Measurements from ENCODE around the gene P2RY6. TPM values are rescaled to one million over a fixed set of nuclear protein-coding genes. Genes with fewer than 3 reads are reported as not detected.
A peak's percentile ranks its signal among the peaks of the same experiment; 100 is the strongest.

The P2RY6 gene
- total RNA-seq, 2 experiments from 2014 or later: 0.44 TPM; not detected in 1

GRCh38 chr11:73296501-73297230 lies 24.5 kb downstream of the P2RY6 start:
- Mint-ChIP-seq H3K36me3 (no peaks in the 10 kb centered on the region), H3K27ac (no peak overlapping the region), H3K9me3 (no peaks in the 10 kb centered on the region), H3K4me3 (no peak overlapping the region), H3K4me1 (no peaks in the 10 kb centered on the region), H3K27me3 (peaks cover 13% of the 10 kb centered on the region)
- DNase-seq: no peak
- no peak for ATAC-seq (ENCODE audit: low read depth)
- POLR2A ChIA-PET: no interaction called here

DNA sequence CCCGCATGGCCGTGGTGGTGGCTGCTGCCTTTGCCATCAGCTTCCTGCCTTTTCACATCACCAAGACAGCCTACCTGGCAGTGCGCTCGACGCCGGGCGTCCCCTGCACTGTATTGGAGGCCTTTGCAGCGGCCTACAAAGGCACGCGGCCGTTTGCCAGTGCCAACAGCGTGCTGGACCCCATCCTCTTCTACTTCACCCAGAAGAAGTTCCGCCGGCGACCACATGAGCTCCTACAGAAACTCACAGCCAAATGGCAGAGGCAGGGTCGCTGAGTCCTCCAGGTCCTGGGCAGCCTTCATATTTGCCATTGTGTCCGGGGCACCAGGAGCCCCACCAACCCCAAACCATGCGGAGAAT lies 25.1 kb downstream of the P2RY6 start:
- Mint-ChIP-seq H3K9me3 (no peaks in the 10 kb centered on the region), H3K36me3 (no peaks in the 10 kb centered on the region), H3K27me3 (peaks cover 11% of the 10 kb centered on the region), H3K4me3 (no peak overlapping the region), H3K4me1 (no peaks in the 10 kb centered on the region), H3K27ac (no peak overlapping the region)
- DNase-seq: no peak
- no peak for ATAC-seq (ENCODE audit: low read depth)
- POLR2A ChIA-PET: no interaction called here

- POLR2A ChIA-PET: no interaction called here
- H3K36me3 Mint-ChIP-seq: no peaks in the 10 kb centered on the region
- DNase-seq: no peak
- H3K27me3 Mint-ChIP-seq: peaks cover 10% of the 10 kb centered on the region
- no peak overlapping the region for H3K27ac Mint-ChIP-seq
- H3K9me3 Mint-ChIP-seq: no peaks in the 10 kb centered on the region
- no peak for ATAC-seq (ENCODE audit: low read depth)
- no peak overlapping the region for H3K4me3 Mint-ChIP-seq
- H3K4me1 Mint-ChIP-seq: no peaks in the 10 kb centered on the region
Observed at GRCh38 chr11:73297702-73298101, 25.6 kb downstream of the P2RY6 start.

DNA sequence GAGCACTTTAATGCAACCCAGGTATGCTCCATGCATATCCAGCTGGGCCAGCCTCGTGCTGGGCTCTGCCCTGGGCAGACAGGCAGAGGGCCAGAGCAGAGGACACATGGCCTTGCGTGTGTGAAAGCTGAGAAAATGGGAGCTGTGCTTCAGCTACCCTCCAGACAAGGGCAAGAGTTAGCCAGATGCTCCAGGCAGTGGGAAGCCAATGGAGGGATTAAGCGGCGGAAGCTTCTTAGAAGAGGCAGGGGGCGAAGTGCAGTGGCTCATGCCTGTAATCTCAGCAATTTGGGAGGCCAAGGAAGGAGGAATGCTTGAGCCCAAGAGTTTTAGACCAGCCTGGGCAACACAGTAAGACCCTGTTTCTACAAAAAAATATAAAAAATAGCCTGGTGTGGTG lies 26.1 kb downstream of the P2RY6 start:
- H3K4me1 Mint-ChIP-seq: no peaks in the 10 kb centered on the region
- H3K4me3 Mint-ChIP-seq: no peak overlapping the region
- peaks cover 10% of the 10 kb centered on the region for H3K27me3 Mint-ChIP-seq
- no peak overlapping the region for H3K27ac Mint-ChIP-seq
- DNase-seq (no peak), ATAC-seq (ENCODE audit: low read depth) (no peak)
- no peaks in the 10 kb centered on the region for H3K36me3 Mint-ChIP-seq
- POLR2A ChIA-PET: no interaction called here
- H3K9me3 Mint-ChIP-seq: no peaks in the 10 kb centered on the region

- Mint-ChIP-seq H3K36me3 (no peaks in the 10 kb centered on the region), H3K27ac (no peak overlapping the region), H3K27me3 (peaks cover 14% of the 10 kb centered on the region), H3K4me3 (no peak overlapping the region), H3K9me3 (no peaks in the 10 kb centered on the region), H3K4me1 (no peaks in the 10 kb centered on the region)
- DNase-seq (no peak), ATAC-seq (ENCODE audit: low read depth) (no peak)
- POLR2A ChIA-PET: no interaction called here
Observed at GRCh38 chr11:73299751-73300150, 27.6 kb downstream of the P2RY6 start.

DNA sequence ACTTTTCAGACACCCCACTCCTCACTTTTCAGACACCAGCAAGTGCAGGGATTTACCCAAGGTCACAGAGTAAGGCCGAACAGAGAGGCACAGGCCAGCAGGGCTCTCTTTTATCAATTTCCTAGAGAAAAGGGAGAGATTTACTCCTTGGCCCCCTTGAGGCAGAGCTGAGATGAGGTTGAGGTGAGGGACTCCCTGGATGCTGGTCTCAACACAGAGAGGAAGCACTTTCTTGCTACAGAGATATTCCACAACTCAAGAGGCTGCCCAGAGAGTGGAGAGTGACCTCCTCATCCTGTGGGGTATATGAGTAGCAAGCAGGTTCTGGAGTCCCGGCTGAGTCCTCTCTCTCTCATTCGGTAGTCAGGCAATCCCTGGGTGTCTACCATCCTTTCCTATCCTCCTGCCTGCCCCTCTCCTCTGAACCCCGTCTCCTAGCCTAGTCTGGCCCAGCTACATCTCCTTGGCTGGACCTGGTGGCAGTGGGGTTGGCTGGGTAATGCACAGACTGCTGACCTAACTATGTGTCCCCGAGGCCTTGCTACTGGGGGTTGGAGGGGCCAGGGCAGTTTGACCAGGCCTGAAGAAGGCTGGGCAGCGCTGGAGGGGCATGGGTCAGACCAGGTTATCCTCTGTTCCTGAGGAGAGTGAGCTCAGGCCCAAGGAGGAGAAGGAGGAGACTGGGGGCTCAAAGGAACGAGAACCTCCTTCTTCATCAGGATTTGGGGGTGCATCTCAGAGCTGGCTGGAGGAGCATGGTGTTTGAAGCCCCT lies 34.1 kb downstream of the P2RY6 start:
- Mint-ChIP-seq H3K4me1 (peaks cover 5% of the 10 kb centered on the region), H3K9me3 (no peaks in the 10 kb centered on the region), H3K4me3 (no peak overlapping the region), H3K27me3 (peaks cover 46% of the 10 kb centered on the region), H3K36me3 (no peaks in the 10 kb centered on the region), H3K27ac (no peak overlapping the region)
- POLR2A ChIA-PET: interaction anchor here (1.8 to 2.1 kb wide), 2 partner anchors 29 to 31 kb away, joined by 4 to 6 read pairs; no protein-coding TSS in a partner anchor
- no peak for DNase-seq
- no peak for ATAC-seq (ENCODE audit: low read depth)

- Mint-ChIP-seq H3K4me1 (peaks cover 5% of the 10 kb centered on the region), H3K9me3 (no peaks in the 10 kb centered on the region), H3K36me3 (no peaks in the 10 kb centered on the region), H3K4me3 (peak overlapping the region; percentile 93), H3K27ac (no peak overlapping the region), H3K27me3 (peaks cover 48% of the 10 kb centered on the region)
- ATAC-seq (ENCODE audit: low read depth) (peak; percentile 5), DNase-seq (no peak)
- POLR2A ChIA-PET: interaction anchor here (1.8 to 2.1 kb wide), 2 partner anchors 29 to 31 kb away, joined by 4 to 6 read pairs; no protein-coding TSS in a partner anchor
Observed at GRCh38 chr11:73306977-73307322, 34.8 kb downstream of the P2RY6 start.

- POLR2A ChIA-PET: interaction anchor here (1.8 to 2.1 kb wide), 2 partner anchors 28 to 30 kb away, joined by 4 to 6 read pairs; no protein-coding TSS in a partner anchor
- H3K4me1 Mint-ChIP-seq: peaks cover 5% of the 10 kb centered on the region
Observed at GRCh38 chr11:73307323-73308002, 35.3 kb downstream of the P2RY6 start.

GRCh38 chr11:73308003-73308960 lies 36.1 kb downstream of the P2RY6 start, which contains the start of gene ARHGEF17:
Gene ARHGEF17, plus strand, starts transcription at chr11:73308276. Its CDS starts 363 bp downstream, at chr11:73308639.
- H3K4me3 Mint-ChIP-seq: peak within 1 kb of the TSS; percentile 93
- peaks cover 7% of the 10 kb centered on the region for H3K4me1 Mint-ChIP-seq
- POLR2A ChIA-PET: interaction anchor here (1.8 to 2.1 kb wide), 2 partner anchors 27 to 29 kb away, joined by 4 to 6 read pairs; no protein-coding TSS in a partner anchor
- ATAC-seq (ENCODE audit: low read depth) (peak; percentile 13), DNase-seq (peak; percentile 56)
- no peaks in the 10 kb centered on the region for H3K9me3 Mint-ChIP-seq
- H3K36me3 Mint-ChIP-seq: no peaks in the 10 kb centered on the region
- H3K27me3 Mint-ChIP-seq: peaks cover 48% of the 10 kb centered on the region
- peak within 1 kb of the TSS; percentile 38 for H3K27ac Mint-ChIP-seq

More at GRCh38 chr11:73307323-73308002, 35.3 kb downstream of the P2RY6 start:
- peak; percentile 94 for DNase-seq
- Mint-ChIP-seq H3K27me3 (peaks cover 48% of the 10 kb centered on the region), H3K9me3 (no peaks in the 10 kb centered on the region), H3K36me3 (no peaks in the 10 kb centered on the region), H3K4me3 (peak overlapping the region; percentile 93), H3K27ac (peak overlapping the region; percentile 38)
- ATAC-seq (ENCODE audit: low read depth): peak; percentile 74

DNA sequence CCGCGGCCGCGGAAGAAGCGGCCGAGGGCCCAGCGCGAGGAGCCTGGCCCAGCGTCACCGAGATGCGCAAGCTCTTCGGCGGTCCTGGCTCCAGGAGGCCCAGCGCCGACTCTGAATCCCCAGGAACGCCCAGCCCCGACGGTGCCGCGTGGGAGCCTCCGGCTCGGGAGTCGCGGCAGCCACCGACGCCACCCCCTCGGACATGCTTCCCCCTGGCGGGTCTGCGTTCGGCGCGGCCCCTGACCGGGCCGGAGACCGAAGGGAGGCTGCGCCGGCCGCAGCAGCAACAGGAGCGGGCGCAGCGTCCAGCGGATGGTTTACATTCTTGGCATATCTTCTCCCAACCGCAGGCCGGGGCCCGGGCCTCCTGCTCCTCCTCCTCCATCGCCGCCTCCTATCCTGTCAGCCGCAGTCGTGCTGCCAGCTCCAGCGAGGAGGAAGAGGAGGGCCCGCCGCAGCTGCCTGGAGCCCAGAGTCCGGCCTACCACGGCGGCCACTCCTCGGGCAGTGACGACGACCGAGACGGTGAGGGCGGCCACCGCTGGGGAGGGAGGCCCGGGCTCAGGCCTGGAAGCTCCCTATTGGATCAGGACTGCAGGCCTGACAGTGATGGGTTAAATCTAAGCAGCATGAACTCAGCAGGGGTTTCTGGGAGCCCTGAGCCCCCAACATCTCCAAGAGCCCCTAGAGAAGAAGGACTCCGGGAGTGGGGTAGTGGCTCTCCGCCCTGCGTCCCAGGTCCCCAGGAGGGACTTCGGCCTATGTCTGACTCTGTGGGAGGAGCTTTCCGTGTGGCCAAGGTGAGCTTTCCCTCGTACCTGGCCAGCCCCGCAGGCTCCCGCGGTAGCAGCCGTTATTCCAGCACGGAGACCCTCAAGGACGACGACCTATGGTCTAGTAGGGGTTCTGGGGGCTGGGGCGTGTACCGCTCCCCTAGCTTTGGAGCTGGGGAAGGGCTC lies 37.1 kb downstream of the P2RY6 start:
- no peak overlapping the region for H3K4me3 Mint-ChIP-seq
- no peak for ATAC-seq (ENCODE audit: low read depth)

GRCh38 chr11:73310076-73310475 lies 37.9 kb downstream of the P2RY6 start:
- DNase-seq (no peak), ATAC-seq (ENCODE audit: low read depth) (no peak)
- Mint-ChIP-seq H3K9me3 (no peaks in the 10 kb centered on the region), H3K4me1 (peaks cover 22% of the 10 kb centered on the region), H3K4me3 (no peak overlapping the region), H3K27ac (no peak overlapping the region), H3K27me3 (peaks cover 40% of the 10 kb centered on the region), H3K36me3 (no peaks in the 10 kb centered on the region)
- POLR2A ChIA-PET: no interaction called here

More for the DNA sequence above, 37.1 kb downstream of the P2RY6 start:
- DNase-seq: no peak
- H3K27me3 Mint-ChIP-seq: peaks cover 47% of the 10 kb centered on the region
- no peak overlapping the region for H3K27ac Mint-ChIP-seq
- H3K4me1 Mint-ChIP-seq: peaks cover 16% of the 10 kb centered on the region
- POLR2A ChIA-PET: no interaction called here
- H3K36me3 Mint-ChIP-seq: no peaks in the 10 kb centered on the region
- no peaks in the 10 kb centered on the region for H3K9me3 Mint-ChIP-seq
